NB4 (cell line): ENCODE measurements around the gene XK.

Experiments
- DNase-seq: peaks from one replicate; pipeline ENCODE4 v3.0.0; 2010; ENCODE audit warnings: low read depth
- H3K4me3 ChIP-seq: one replicate; pipeline ENCODE4 v1.5.1; 2011; ENCODE audit warnings: mild to moderate bottlenecking, low read depth, low read length, moderate library complexity
- MYC ChIP-seq: IDR thresholded peaks from 2 replicates; pipeline ENCODE4 v1.6.1; 2011; ENCODE audit warnings: low read depth, low read length
- POLR2A ChIP-seq: IDR thresholded peaks from 2 replicates; pipeline ENCODE4 v1.6.1; 2011; ENCODE audit warnings: mild to moderate bottlenecking; ENCODE audit not compliant: insufficient read length; ENCODE audit errors: extremely low read depth
- TF ChIP-seq, protein P1 (sequence below): IDR thresholded peaks from one replicate; pipeline ENCODE4 v1.5.1; 2012; ENCODE audit warnings: low read depth, low read length
- TF ChIP-seq, protein P2 (sequence below): IDR thresholded peaks from 2 replicates; pipeline ENCODE4 v1.6.1; 2011; ENCODE audit warnings: low read depth, low read length

Gene XK

DNA sequence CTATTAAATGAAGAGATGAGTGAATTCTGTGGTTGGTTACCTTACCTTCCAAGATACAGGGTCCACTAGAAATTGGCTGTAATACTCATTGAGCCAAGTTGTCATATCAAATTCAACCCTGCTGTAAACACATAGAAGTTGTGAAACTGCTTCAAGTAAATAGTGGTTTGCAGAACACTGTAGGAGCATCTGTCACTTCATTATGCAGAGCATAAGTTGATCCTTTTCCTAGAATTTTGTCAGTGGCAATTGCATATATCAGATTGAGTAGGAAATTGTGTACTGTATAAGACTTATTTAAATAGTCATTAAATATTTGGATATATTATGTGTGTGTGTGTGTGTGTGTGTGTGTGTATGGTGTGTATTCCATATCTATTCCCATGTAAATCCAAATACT, 8.8 kb upstream of the XK start:
- TF ChIP-seq, protein P1, sequence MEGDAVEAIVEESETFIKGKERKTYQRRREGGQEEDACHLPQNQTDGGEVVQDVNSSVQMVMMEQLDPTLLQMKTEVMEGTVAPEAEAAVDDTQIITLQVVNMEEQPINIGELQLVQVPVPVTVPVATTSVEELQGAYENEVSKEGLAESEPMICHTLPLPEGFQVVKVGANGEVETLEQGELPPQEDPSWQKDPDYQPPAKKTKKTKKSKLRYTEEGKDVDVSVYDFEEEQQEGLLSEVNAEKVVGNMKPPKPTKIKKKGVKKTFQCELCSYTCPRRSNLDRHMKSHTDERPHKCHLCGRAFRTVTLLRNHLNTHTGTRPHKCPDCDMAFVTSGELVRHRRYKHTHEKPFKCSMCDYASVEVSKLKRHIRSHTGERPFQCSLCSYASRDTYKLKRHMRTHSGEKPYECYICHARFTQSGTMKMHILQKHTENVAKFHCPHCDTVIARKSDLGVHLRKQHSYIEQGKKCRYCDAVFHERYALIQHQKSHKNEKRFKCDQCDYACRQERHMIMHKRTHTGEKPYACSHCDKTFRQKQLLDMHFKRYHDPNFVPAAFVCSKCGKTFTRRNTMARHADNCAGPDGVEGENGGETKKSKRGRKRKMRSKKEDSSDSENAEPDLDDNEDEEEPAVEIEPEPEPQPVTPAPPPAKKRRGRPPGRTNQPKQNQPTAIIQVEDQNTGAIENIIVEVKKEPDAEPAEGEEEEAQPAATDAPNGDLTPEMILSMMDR: no peak
- no peak for TF ChIP-seq POLR2A
- no peak for TF ChIP-seq MYC
- TF ChIP-seq, protein P2, sequence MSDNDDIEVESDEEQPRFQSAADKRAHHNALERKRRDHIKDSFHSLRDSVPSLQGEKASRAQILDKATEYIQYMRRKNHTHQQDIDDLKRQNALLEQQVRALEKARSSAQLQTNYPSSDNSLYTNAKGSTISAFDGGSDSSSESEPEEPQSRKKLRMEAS: no peak
- DNase-seq: no peak
- H3K4me3 ChIP-seq: no peak overlapping the region

DNA sequence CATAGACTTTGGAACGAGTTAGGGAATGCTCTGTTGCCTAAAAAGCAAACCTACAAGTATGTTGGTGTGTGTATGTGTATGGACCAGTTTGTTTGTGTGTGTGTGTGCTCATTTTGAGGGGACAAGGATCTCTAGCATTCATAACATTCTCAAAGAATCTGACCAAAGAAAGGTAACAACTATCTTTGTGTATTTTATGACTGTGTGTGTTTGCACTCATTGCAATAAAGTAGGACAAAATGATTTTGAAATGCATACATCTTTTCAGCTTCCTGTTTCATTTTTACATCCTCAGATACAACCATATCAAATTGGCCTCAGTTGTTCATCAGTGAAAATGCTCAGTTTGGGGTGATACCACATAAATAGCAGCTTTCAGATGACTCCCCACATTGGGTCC, 8.3 kb upstream of the XK start:
- no peak for DNase-seq
- TF ChIP-seq POLR2A: no peak
- TF ChIP-seq, protein P1: no peak
- TF ChIP-seq, protein P2: no peak
- no peak for TF ChIP-seq MYC
- no peak overlapping the region for H3K4me3 ChIP-seq

DNA sequence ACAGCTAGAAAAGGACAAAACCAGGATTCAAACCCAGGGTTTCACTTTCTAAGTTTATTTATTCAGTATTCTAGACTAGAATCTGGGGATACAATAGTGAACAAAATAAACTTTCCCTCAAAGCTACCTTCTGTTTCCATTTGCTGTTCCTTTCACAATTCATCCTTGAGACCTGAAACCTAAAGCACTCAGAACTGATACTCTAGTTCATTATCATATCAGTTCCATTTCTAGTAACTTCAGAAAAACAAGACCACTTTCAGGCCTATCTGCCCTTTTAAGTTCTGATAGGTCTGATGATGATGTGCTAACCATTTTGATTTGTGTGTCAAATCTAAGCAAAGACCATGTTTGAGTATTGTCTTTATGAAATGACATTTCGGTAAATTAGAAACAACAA, 7.8 kb upstream of the XK start:
- DNase-seq: no peak
- TF ChIP-seq MYC: no peak
- TF ChIP-seq, protein P1: no peak
- TF ChIP-seq, protein P2: no peak
- no peak overlapping the region for H3K4me3 ChIP-seq

DNA sequence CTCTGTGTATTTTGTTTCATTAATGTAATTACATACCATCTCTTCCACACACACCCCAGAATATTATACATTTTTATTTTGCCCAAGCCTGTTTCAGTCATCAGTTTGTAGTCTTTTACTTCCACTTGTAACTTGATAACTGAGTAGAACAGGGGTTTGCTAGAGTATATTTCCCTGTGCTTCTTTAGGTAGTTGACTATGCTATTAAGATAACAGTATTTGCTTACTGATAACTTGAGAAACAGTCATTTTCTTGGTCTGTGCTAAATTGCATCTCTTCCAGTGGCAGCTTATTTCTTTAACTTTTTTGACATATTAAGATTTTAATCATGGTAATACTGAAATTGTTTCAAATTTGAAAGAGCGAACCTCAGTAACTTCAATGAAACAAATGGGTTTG, 7.0 kb upstream of the XK start:
- no peak overlapping the region for H3K4me3 ChIP-seq
- DNase-seq: no peak
- TF ChIP-seq, protein P2: no peak
- TF ChIP-seq POLR2A (no peak), MYC (no peak)
- TF ChIP-seq, protein P1: no peak

DNA sequence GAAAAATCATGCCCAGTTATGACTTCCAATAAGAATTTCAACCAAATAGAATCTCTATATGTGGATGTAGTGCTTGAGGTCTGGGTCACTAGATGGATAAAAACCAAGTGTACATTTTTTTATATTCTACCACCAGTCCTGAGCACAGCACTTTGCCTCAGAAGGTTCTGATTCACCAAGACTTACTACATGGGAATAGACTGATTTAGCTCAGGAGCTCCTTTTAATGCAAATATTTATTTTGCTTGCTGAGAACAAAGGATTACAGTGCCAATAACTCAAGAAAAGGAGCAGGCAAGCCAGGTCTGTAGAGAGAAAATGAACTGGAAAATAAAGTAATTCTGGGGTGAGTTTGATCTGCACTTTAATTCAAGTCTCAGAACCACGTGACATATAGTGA, 6.4 kb upstream of the XK start:
- no peak overlapping the region for H3K4me3 ChIP-seq
- no peak for DNase-seq
- TF ChIP-seq, protein P2: no peak
- TF ChIP-seq, protein P1: no peak
- TF ChIP-seq MYC (no peak), POLR2A (no peak)

DNA sequence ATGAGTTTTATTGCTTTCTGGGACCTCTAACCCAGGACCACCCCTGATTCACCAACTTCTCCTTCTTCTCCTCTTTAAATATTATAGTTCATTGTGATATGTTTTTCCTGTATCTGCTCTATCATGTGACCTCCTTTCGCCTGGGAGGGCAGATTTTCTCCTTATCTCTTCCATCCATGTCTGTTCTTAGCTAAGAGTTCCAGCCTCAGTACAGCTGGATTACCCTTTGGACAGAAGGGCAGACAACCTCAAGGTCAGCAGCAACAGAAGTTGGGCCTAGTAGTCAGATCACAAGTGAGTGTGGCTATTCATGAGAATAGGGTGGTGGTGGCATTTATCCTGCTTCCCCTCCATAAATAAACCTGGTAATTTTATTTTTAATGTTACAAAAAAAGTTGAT, 5.7 kb upstream of the XK start:
- TF ChIP-seq, protein P1: no peak
- no peak for TF ChIP-seq POLR2A
- TF ChIP-seq, protein P2: no peak
- no peak for DNase-seq
- H3K4me3 ChIP-seq: no peak overlapping the region
